Activated CD4-positive, alpha-beta memory T cell treated with anti-CD3 and anti-CD28 coated beads for 36 hours (primary cell): ENCODE measurements around the gene NPY1R. TPM values are rescaled to one million over a fixed set of nuclear protein-coding genes. Genes with fewer than 3 reads are reported as not detected.

Source experiments
- CTCF ChIA-PET: fragments of 350-600 bp; sonication (Branson Sonifier 250); formaldehyde crosslinking; loops from one replicate; lab custom pipeline; 2021; ENCODE audit warnings: antibody characterized with exemption, inconsistent platforms; lab: Charles Lee
- POLR2A ChIA-PET: fragments of 350-600 bp; sonication (Branson Sonifier 250); formaldehyde crosslinking; loops from one replicate; lab custom pipeline; 2021; ENCODE audit warnings: antibody characterized with exemption; lab: Charles Lee
- DNase-seq: peaks from one replicate; pipeline ENCODE4 v3.0.0-alpha.2; 2020
- H3K27ac Mint-ChIP-seq: one replicate; pipeline ENCODE4 v1.8.0; 2021; ENCODE audit warnings: mixed read lengths
- H3K27me3 Mint-ChIP-seq: one replicate; pipeline ENCODE4 v1.8.0; 2021; ENCODE audit warnings: mixed read lengths
- H3K36me3 Mint-ChIP-seq: one replicate; pipeline ENCODE4 v1.8.0; 2021; ENCODE audit warnings: mixed read lengths
- H3K4me1 Mint-ChIP-seq: one replicate; pipeline ENCODE4 v1.8.0; 2021; ENCODE audit warnings: low read depth, mixed read lengths
- H3K4me3 Mint-ChIP-seq: one replicate; pipeline ENCODE4 v1.8.0; 2021; ENCODE audit warnings: mild to moderate bottlenecking, mixed read lengths
- H3K9me3 Mint-ChIP-seq: one replicate; pipeline ENCODE4 v1.8.0; 2021; ENCODE audit warnings: mixed read lengths
- intact Hi-C: fragments of 100-400 bp; cut with micrococcal nuclease; formaldehyde crosslinking; loops from one replicate; pipeline ENCODE4 v1.15.1; 2023
- total RNA-seq, 2 experiments: library from RNA; stranded (reverse); gene quantifications; one replicate each; pipeline ENCODE4 v1.2.3, GENCODE V29; 2021

NPY1R gene
- total RNA-seq, 2 experiments from 2014 or later, result not detected

GRCh38 chr4:163331629-163332376 is 593 bp downstream of the NPY1R start:
- Mint-ChIP-seq H3K4me1 (peaks cover 14% of the 10 kb centered on the region), H3K36me3 (no peaks in the 10 kb centered on the region), H3K27ac (no peak overlapping the region), H3K27me3 (peaks cover 41% of the 10 kb centered on the region), H3K4me3 (no peak overlapping the region), H3K9me3 (no peaks in the 10 kb centered on the region)
- intact Hi-C loops, result loop anchor here (5.0 to 10.0 kb wide), 4 partner anchors 165 to 285 kb away; partner anchors contain the start of gene NAF1
- ChIA-PET CTCF (interaction anchor here (1.0 to 4.0 kb wide), 4 partner anchors 28 to 835 kb away, joined by 3 to 18 read pairs (median 3); no protein-coding TSS in a partner anchor), POLR2A (no interaction called here)
- DNase-seq, result no peak

GRCh38 chr4:163330916-163331628 is 1.3 kb downstream of the NPY1R start:
- no peak overlapping the region for H3K4me3 Mint-ChIP-seq
- DNase-seq, result no peak
- no peak overlapping the region for H3K27ac Mint-ChIP-seq
- intact Hi-C loops, result loop anchor here (5.0 to 10.0 kb wide), 4 partner anchors 164 to 284 kb away; partner anchors contain the start of gene NAF1
- no peaks in the 10 kb centered on the region for H3K36me3 Mint-ChIP-seq
- ChIA-PET POLR2A (no interaction called here), CTCF (interaction anchor here (1.0 to 4.0 kb wide), 2 partner anchors 219 to 834 kb away, joined by 3 to 18 read pairs; no protein-coding TSS in a partner anchor)
- H3K27me3 Mint-ChIP-seq, result peaks cover 41% of the 10 kb centered on the region
- peaks cover 14% of the 10 kb centered on the region for H3K4me1 Mint-ChIP-seq
- H3K9me3 Mint-ChIP-seq, result no peaks in the 10 kb centered on the region

- POLR2A ChIA-PET, result no interaction called here
- Mint-ChIP-seq H3K36me3 (no peaks in the 10 kb centered on the region), H3K9me3 (peaks cover 24% of the 10 kb centered on the region), H3K27me3 (peaks cover 7% of the 10 kb centered on the region), H3K4me1 (no peaks in the 10 kb centered on the region), H3K27ac (no peak overlapping the region), H3K4me3 (no peak overlapping the region)
- no peak for DNase-seq
- CTCF ChIA-PET, result no interaction called here
- intact Hi-C loops, result no loop called here
Observed at GRCh38 chr4:163317110-163317509, 15.3 kb downstream of the NPY1R start.

GRCh38 chr4:163309466-163309865 is 22.9 kb downstream of the NPY1R start:
- CTCF ChIA-PET, result interaction anchor here (1.6 kb wide), 1 partner anchor 24 kb away, joined by 4 read pairs; no protein-coding TSS in a partner anchor
- H3K27ac Mint-ChIP-seq, result no peak overlapping the region
- intact Hi-C loops, result no loop called here

GRCh38 chr4:163303069-163303468 is 29.3 kb downstream of the NPY1R start:
- Mint-ChIP-seq H3K36me3 (no peaks in the 10 kb centered on the region), H3K27me3 (peaks cover 2% of the 10 kb centered on the region), H3K4me1 (no peaks in the 10 kb centered on the region), H3K4me3 (no peak overlapping the region), H3K9me3 (no peaks in the 10 kb centered on the region), H3K27ac (no peak overlapping the region)
- CTCF ChIA-PET, result no interaction called here
- POLR2A ChIA-PET, result no interaction called here
- intact Hi-C loops, result no loop called here
- no peak for DNase-seq

More at GRCh38 chr4:163309466-163309865, 22.9 kb downstream of the NPY1R start:
- Mint-ChIP-seq H3K9me3 (no peaks in the 10 kb centered on the region), H3K27me3 (peaks cover 2% of the 10 kb centered on the region), H3K4me1 (no peaks in the 10 kb centered on the region), H3K36me3 (no peaks in the 10 kb centered on the region), H3K4me3 (no peak overlapping the region)
- POLR2A ChIA-PET, result no interaction called here
- DNase-seq, result no peak

- H3K36me3 Mint-ChIP-seq, result no peaks in the 10 kb centered on the region
- H3K4me1 Mint-ChIP-seq, result no peaks in the 10 kb centered on the region
- no peaks in the 10 kb centered on the region for H3K27me3 Mint-ChIP-seq
- intact Hi-C loops, result no loop called here
- H3K4me3 Mint-ChIP-seq, result no peak overlapping the region
- ChIA-PET POLR2A (no interaction called here), CTCF (no interaction called here)
- no peak for DNase-seq
- no peaks in the 10 kb centered on the region for H3K9me3 Mint-ChIP-seq
- no peak overlapping the region for H3K27ac Mint-ChIP-seq
Observed at GRCh38 chr4:163300445-163300844, 32.0 kb downstream of the NPY1R start.

GRCh38 chr4:163295138-163295537 is 37.3 kb downstream of the NPY1R start:
- ChIA-PET POLR2A (no interaction called here), CTCF (no interaction called here)
- Mint-ChIP-seq H3K9me3 (no peaks in the 10 kb centered on the region), H3K27me3 (peaks cover 2% of the 10 kb centered on the region), H3K27ac (no peak overlapping the region), H3K4me3 (no peak overlapping the region), H3K4me1 (no peaks in the 10 kb centered on the region), H3K36me3 (no peaks in the 10 kb centered on the region)
- intact Hi-C loops, result no loop called here
- DNase-seq, result no peak

GRCh38 chr4:163284304-163284703 is 48.1 kb downstream of the NPY1R start:
- H3K27me3 Mint-ChIP-seq, result peaks cover 7% of the 10 kb centered on the region
- intact Hi-C loops, result loop anchor here (10.0 kb wide), 1 partner anchor 60 kb away; no protein-coding TSS in a partner anchor
- H3K27ac Mint-ChIP-seq, result no peak overlapping the region
- no peaks in the 10 kb centered on the region for H3K4me1 Mint-ChIP-seq
- no peaks in the 10 kb centered on the region for H3K36me3 Mint-ChIP-seq
- no peak for DNase-seq
- CTCF ChIA-PET, result no interaction called here
- H3K4me3 Mint-ChIP-seq, result no peak overlapping the region
- no peaks in the 10 kb centered on the region for H3K9me3 Mint-ChIP-seq
- POLR2A ChIA-PET, result no interaction called here

- CTCF ChIA-PET, result no interaction called here
- Mint-ChIP-seq H3K4me1 (no peaks in the 10 kb centered on the region), H3K36me3 (no peaks in the 10 kb centered on the region), H3K27ac (no peak overlapping the region), H3K4me3 (no peak overlapping the region), H3K9me3 (no peaks in the 10 kb centered on the region), H3K27me3 (peaks cover 3% of the 10 kb centered on the region)
- no peak for DNase-seq
- intact Hi-C loops, result loop anchor here (10.0 kb wide), 1 partner anchor 56 kb away; no protein-coding TSS in a partner anchor
- POLR2A ChIA-PET, result no interaction called here
Observed at GRCh38 chr4:163280703-163281519, 51.5 kb downstream of the NPY1R start.

- Mint-ChIP-seq H3K4me3 (no peak overlapping the region), H3K27me3 (peaks cover 4% of the 10 kb centered on the region), H3K27ac (no peak overlapping the region), H3K9me3 (no peaks in the 10 kb centered on the region), H3K4me1 (no peaks in the 10 kb centered on the region), H3K36me3 (no peaks in the 10 kb centered on the region)
- POLR2A ChIA-PET, result no interaction called here
- CTCF ChIA-PET, result no interaction called here
- intact Hi-C loops, result loop anchor here (10.0 kb wide), 1 partner anchor 55 kb away; no protein-coding TSS in a partner anchor
- no peak for DNase-seq
Observed at GRCh38 chr4:163279713-163280112, 52.7 kb downstream of the NPY1R start.

- no peaks in the 10 kb centered on the region for H3K4me1 Mint-ChIP-seq
- H3K4me3 Mint-ChIP-seq, result no peak overlapping the region
- intact Hi-C loops, result no loop called here
- POLR2A ChIA-PET, result no interaction called here
- no peak overlapping the region for H3K27ac Mint-ChIP-seq
- H3K9me3 Mint-ChIP-seq, result no peaks in the 10 kb centered on the region
- no peaks in the 10 kb centered on the region for H3K36me3 Mint-ChIP-seq
- no peak for DNase-seq
- H3K27me3 Mint-ChIP-seq, result peaks cover 9% of the 10 kb centered on the region
- CTCF ChIA-PET, result no interaction called here
Observed at GRCh38 chr4:163274861-163275260, 57.5 kb downstream of the NPY1R start.
